Hepatocyte (in vitro differentiated cells): ENCODE results near the gene ATAD3B. TPM values are rescaled to one million over a fixed set of nuclear protein-coding genes. Genes with fewer than 3 reads are reported as not detected.
"Not testable (repeated sequence)": the region's sequence is repeated elsewhere in the genome, so short reads cannot be mapped to it uniquely, and the experiment has no call there.

ENCODE experiments used
- DNase-seq: peaks from one replicate; pipeline ENCODE4 v3.0.0-alpha.2; 2016; ENCODE audit warnings: low spot score
- H2AFZ ChIP-seq: fragments of 200-600 bp; sonication (generic); 2 replicates; pipeline ENCODE4 v1.6.0; 2016; ENCODE audit warnings: antibody characterized with exemption, mild to moderate bottlenecking
- H3K27ac ChIP-seq: fragments of 200-600 bp; sonication (generic); 2 replicates; pipeline ENCODE4 v1.5.1; 2016; ENCODE audit warnings: mild to moderate bottlenecking
- H3K27me3 ChIP-seq: fragments of 200-600 bp; sonication (generic); 2 replicates; pipeline ENCODE4 v1.6.1; 2016
- H3K36me3 ChIP-seq: fragments of 200-600 bp; sonication (generic); replicated peaks from 2 replicates; pipeline ENCODE4 v1.5.1; 2016; ENCODE audit warnings: low read depth; ENCODE audit not compliant: insufficient read depth
- H3K4me1 ChIP-seq: fragments of 200-600 bp; sonication (generic); 2 replicates; pipeline ENCODE4 v1.5.1; 2016; ENCODE audit warnings: mild to moderate bottlenecking, moderate library complexity; ENCODE audit not compliant: insufficient read depth
- H3K4me2 ChIP-seq: fragments of 200-600 bp; sonication (generic); 2 replicates; pipeline ENCODE4 v1.6.0; 2016
- H3K4me3 ChIP-seq: fragments of 200-600 bp; sonication (generic); 2 replicates; pipeline ENCODE4 v1.5.1; 2016; ENCODE audit warnings: mild to moderate bottlenecking
- H3K79me2 ChIP-seq: fragments of 200-600 bp; sonication (generic); 2 replicates; pipeline ENCODE4 v1.6.0; 2017; ENCODE audit warnings: mild to moderate bottlenecking
- H3K9me2 ChIP-seq: fragments of 200-600 bp; sonication (generic); replicated peaks from 2 replicates; pipeline ENCODE4 v1.6.0; 2017; ENCODE audit warnings: mild to moderate bottlenecking; ENCODE audit not compliant: insufficient read depth
- H3K9me3 ChIP-seq: fragments of 200-600 bp; sonication (generic); 2 replicates; pipeline ENCODE4 v1.5.1; 2016; ENCODE audit warnings: low read depth, mild to moderate bottlenecking
- H4K20me1 ChIP-seq: fragments of 200-600 bp; sonication (generic); 2 replicates; pipeline ENCODE4 v1.6.0; 2016; ENCODE audit warnings: mild to moderate bottlenecking; ENCODE audit not compliant: insufficient read depth, poor library complexity, severe bottlenecking
- CTCF ChIP-seq: fragments of 200-600 bp; sonication (generic); IDR thresholded peaks from 2 replicates; pipeline ENCODE4 v1.5.1; 2016; ENCODE audit warnings: antibody characterized with exemption, mild to moderate bottlenecking; ENCODE audit not compliant: poor library complexity
- EZH2 ChIP-seq: fragments of 200-600 bp; sonication (generic); IDR thresholded peaks from 2 replicates; pipeline ENCODE4 v1.6.1; 2016; ENCODE audit warnings: antibody characterized with exemption, mild to moderate bottlenecking, borderline replicate concordance
- EZH2phosphoT487 ChIP-seq: fragments of 200-600 bp; sonication (generic); IDR thresholded peaks from one replicate; pipeline ENCODE4 v1.6.1; 2018; ENCODE audit warnings: antibody characterized with exemption, mild to moderate bottlenecking, low read depth, moderate library complexity; ENCODE audit not compliant: unreplicated experiment, severe bottlenecking
- WGBS: methylation state at CpG from one replicate; pipeline ENCODE4 v1.1.6; 2016; ENCODE audit warnings: low lambda C conversion rate; ENCODE audit errors: missing lambda C conversion rate; 5-methylcytosine and 5-hydroxymethylcytosine counted together
- polyA plus RNA-seq: library from polyadenylated mRNA; unstranded; fragments of >200 nt; fragmentation: Nextera tagmentation; extraction: Ambion mirVana; gene quantifications from 2 replicates; pipeline ENCODE4 v1.2.1, GENCODE V29; 2016
- total RNA-seq: library from RNA; depleted of rRNA; stranded (reverse); fragments of >200 nt; gene quantifications from 2 replicates; pipeline ENCODE4 v1.2.3, GENCODE V29; 2014

ATAD3B gene
- total and polyA plus RNA-seq, 2 experiments from 2014 or later = 13.4 to 33.2 TPM

- Histone ChIP-seq H3K4me2 (no peak overlapping the region), H3K9me2 (no peaks in the 10 kb centered on the region), H3K79me2 (no peaks in the 10 kb centered on the region), H4K20me1 (no peaks in the 10 kb centered on the region), H3K27me3 (no peaks in the 10 kb centered on the region), H3K9me3 (no peaks in the 10 kb centered on the region), H3K4me3 (no peak overlapping the region), H3K4me1 (no peaks in the 10 kb centered on the region), H3K36me3 (no peaks in the 10 kb centered on the region), H3K27ac (no peak overlapping the region), H2AFZ (no peak overlapping the region)
- TF ChIP-seq EZH2phosphoT487 (no peak), EZH2 (no peak), CTCF (no peak)
- no peak for DNase-seq
- WGBS = 94% methylated on average over 29 of the region's 30 CpGs
Observed at GRCh38 chr1:1455366-1455884, 16.1 kb upstream of the ATAD3B start.

DNA sequence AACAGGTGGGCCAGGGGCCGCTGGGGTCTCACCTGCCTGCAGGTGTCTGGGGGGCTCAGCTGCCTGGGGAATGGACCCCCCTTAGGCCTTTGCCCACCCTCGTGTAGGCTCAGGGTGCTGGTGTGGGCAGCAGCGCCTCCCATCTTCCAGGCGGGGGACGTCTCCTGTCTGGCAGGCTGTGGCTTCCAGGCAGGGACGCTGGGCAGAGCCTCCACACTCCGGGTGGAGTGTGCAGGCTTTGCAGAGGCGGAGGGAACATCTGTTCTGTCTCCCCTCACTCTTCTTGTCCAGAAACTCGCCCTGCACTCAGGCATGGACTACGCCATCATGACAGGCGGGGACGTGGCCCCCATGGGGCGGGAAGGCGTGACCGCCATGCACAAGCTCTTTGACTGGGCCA is 15.6 kb upstream of the ATAD3B start:
- not testable (repeated sequence) for H3K4me1 ChIP-seq, DNase-seq, H3K4me2 ChIP-seq, H3K27me3 ChIP-seq, H4K20me1 ChIP-seq, H2AFZ ChIP-seq, H3K9me2 ChIP-seq, H3K27ac ChIP-seq, H3K4me3 ChIP-seq, H3K9me3 ChIP-seq, H3K79me2 ChIP-seq, H3K36me3 ChIP-seq
- WGBS = 100% methylated on average over 1 of the region's 15 CpGs

GRCh38 chr1:1456683-1457255 is 14.8 kb upstream of the ATAD3B start:
- H2AFZ ChIP-seq, H3K9me2 ChIP-seq, H3K27ac ChIP-seq, DNase-seq, H3K27me3 ChIP-seq, H3K4me3 ChIP-seq, H3K79me2 ChIP-seq, H4K20me1 ChIP-seq, H3K9me3 ChIP-seq, H3K4me2 ChIP-seq, H3K4me1 ChIP-seq, H3K36me3 ChIP-seq: not testable (repeated sequence)
- WGBS = 85% methylated on average over 19 of the region's 22 CpGs

- not testable (repeated sequence) for H3K36me3 ChIP-seq, H3K4me1 ChIP-seq, H3K9me2 ChIP-seq, DNase-seq, H3K4me3 ChIP-seq, H2AFZ ChIP-seq, H3K4me2 ChIP-seq, H3K27ac ChIP-seq, H3K9me3 ChIP-seq, H3K79me2 ChIP-seq, H4K20me1 ChIP-seq, H3K27me3 ChIP-seq
- WGBS = 95% methylated on average over 7 of the region's 19 CpGs
Observed at GRCh38 chr1:1459156-1459555, 12.4 kb upstream of the ATAD3B start.

DNA sequence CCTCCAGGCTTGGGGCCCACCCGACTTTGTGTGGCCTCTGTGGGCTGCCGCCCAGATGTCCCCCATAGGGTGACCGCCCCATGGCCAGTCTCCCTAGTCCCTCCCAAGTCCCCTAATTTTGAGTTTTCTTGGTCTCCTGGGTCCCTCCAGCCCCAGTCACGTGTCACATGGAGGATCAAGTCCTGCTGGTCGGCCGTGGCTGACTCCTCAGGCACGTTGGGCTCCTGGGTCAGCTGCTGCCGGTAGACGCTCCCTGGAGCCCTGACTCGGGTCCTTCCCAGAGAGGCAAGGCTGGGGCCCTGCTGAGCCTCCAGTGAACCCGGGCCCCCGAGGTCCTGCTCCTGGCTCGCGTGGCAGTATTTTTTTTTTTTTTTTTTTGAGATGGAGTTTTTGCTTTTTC is 11.9 kb upstream of the ATAD3B start:
- 92% methylated on average over 14 of the region's 14 CpGs for WGBS
- H3K4me2 ChIP-seq, H3K4me3 ChIP-seq, H3K9me2 ChIP-seq, H3K27me3 ChIP-seq, H3K79me2 ChIP-seq, DNase-seq, H3K27ac ChIP-seq, H2AFZ ChIP-seq, H4K20me1 ChIP-seq, H3K4me1 ChIP-seq, H3K36me3 ChIP-seq, H3K9me3 ChIP-seq: not testable (repeated sequence)
